HCT116 (cell line): Measurements from ENCODE around the gene TOP1. TPM values are rescaled to one million over a fixed set of nuclear protein-coding genes. Genes with fewer than 3 reads are reported as not detected.

Experiments
- ATAC-seq: fragments of 200-7000 bp; cut with Tn5 transposase; 2 replicates; pipeline ENCODE4 v1.9.1; 2020; ENCODE audit warnings: mild to moderate bottlenecking, moderate library complexity
- BruUV-seq: library from RNA; stranded (reverse); fragments of 400-500 nt; replicated peaks from 2 replicates; lab custom pipeline; 2021; lab: Mats Ljungman, UMichigan
- CTCF ChIA-PET: fragments of 300-600 bp; sonication (Branson Sonifier 250); formaldehyde crosslinking; loops from one replicate; lab custom pipeline; 2021; ENCODE audit warnings: antibody characterized with exemption; lab: Charles Lee
- POLR2A ChIA-PET: fragments of 300-600, 350-600 bp; sonication (Branson Sonifier 250); formaldehyde crosslinking; loops from one replicate; lab custom pipeline; 2021; ENCODE audit warnings: antibody characterized with exemption; lab: Charles Lee
- RAD21 ChIA-PET, 2 experiments: fragments of 300-600 bp; sonication (Branson Sonifier 250); formaldehyde crosslinking; loops; one replicate each; lab custom pipeline; 2023; ENCODE audit warnings: low total read pairs in 2 of 2; ENCODE audit not compliant: uncharacterized antibody in 2 of 2, unreplicated experiment in 2 of 2, low non-redundant PET in 1 of 2; lab: Charles Lee
- DNase-seq: peaks from one replicate; pipeline ENCODE4 v3.0.0-alpha.2; 2010; ENCODE audit warnings: low read depth, low spot score
- H2AFZ ChIP-seq: fragments of 200-600 bp; shearing (Covaris generic), sonication (generic); 2 replicates; pipeline ENCODE4 v1.6.1; 2017; ENCODE audit warnings: low read depth, mixed run types, mixed read lengths, antibody characterized with exemption, low read length; ENCODE audit not compliant: poor library complexity, severe bottlenecking
- H3K27ac ChIP-seq: 2 replicates; pipeline ENCODE4 v1.5.1; 2012; ENCODE audit warnings: low read depth, low read length
- H3K27me3 ChIP-seq: fragments of 200-600 bp; sonication (generic); 2 replicates; pipeline ENCODE4 v1.6.1; 2016; ENCODE audit warnings: mixed run types, low read length, mixed read lengths; ENCODE audit not compliant: insufficient read depth
- H3K36me3 ChIP-seq, 2 experiments: fragments of 200-500 bp in 1 of 2; fragments of 200-600 bp in 1 of 2; sonication (Bioruptor generic) in 1 of 2; sonication (generic) in 1 of 2; 2 replicates each; pipeline versions ENCODE4 v1.5.1 to v1.6.1; 2014 to 2016; ENCODE audit warnings: low read length in 2 of 2, inconsistent platforms in 1 of 2, mixed read lengths in 1 of 2, mixed run types in 1 of 2; ENCODE audit not compliant: insufficient read depth in 2 of 2, control insufficient read depth in 1 of 2
- H3K4me1 ChIP-seq, 2 experiments: fragments of 200-600 bp in 1 of 2; sonication (generic) in 1 of 2; 2 replicates each; pipeline versions ENCODE4 v1.5.1 to v1.6.1; 2012 to 2017; ENCODE audit warnings: low read length in 2 of 2, inconsistent platforms in 1 of 2, mild to moderate bottlenecking in 1 of 2, mixed read lengths in 1 of 2, mixed run types in 1 of 2, moderate library complexity in 1 of 2; ENCODE audit not compliant: insufficient read depth in 2 of 2, control insufficient read depth in 1 of 2
- H3K4me2 ChIP-seq: fragments of 200-600 bp; sonication (generic); 2 replicates; pipeline ENCODE4 v1.6.1; 2017; ENCODE audit warnings: mixed run types, low read length, mixed read lengths
- H3K4me3 ChIP-seq, 2 experiments: fragments of 200-600 bp in 1 of 2; sonication (generic) in 1 of 2; replicated peaks in 1 of 2; 2 replicates each; pipeline ENCODE4 v1.5.1; 2011 to 2016; ENCODE audit warnings: low read length in 2 of 2, control low read depth in 1 of 2, low read depth in 1 of 2, mild to moderate bottlenecking in 1 of 2, mixed read lengths in 1 of 2, mixed run types in 1 of 2
- H3K79me2 ChIP-seq: fragments of 200-600 bp; sonication (generic); 2 replicates; pipeline ENCODE4 v1.6.1; 2017; ENCODE audit warnings: mild to moderate bottlenecking, mixed run types, low read length, moderate library complexity, mixed read lengths; ENCODE audit not compliant: insufficient read depth
- H3K9ac ChIP-seq: fragments of 200-600 bp; sonication (generic); 2 replicates; pipeline ENCODE4 v1.6.1; 2016; ENCODE audit warnings: low read length, mixed read lengths
- H3K9me2 ChIP-seq: fragments of 200-600 bp; sonication (generic), shearing (Covaris generic); 2 replicates; pipeline ENCODE4 v1.6.1; 2017; ENCODE audit warnings: mixed run types, mild to moderate bottlenecking, moderate library complexity; ENCODE audit not compliant: insufficient read depth
- H3K9me3 ChIP-seq, 2 experiments: fragments of 200-500 bp in 1 of 2; fragments of 200-600 bp in 1 of 2; sonication (Bioruptor generic) in 1 of 2; sonication (generic) in 1 of 2; 2 replicates each; pipeline ENCODE4 v1.6.1; 2014 to 2017; ENCODE audit warnings: low read length in 2 of 2, mixed read lengths in 2 of 2, inconsistent platforms in 1 of 2, low read depth in 1 of 2, mild to moderate bottlenecking in 1 of 2, mixed run types in 1 of 2, moderate library complexity in 1 of 2; ENCODE audit not compliant: control insufficient read depth in 1 of 2, insufficient read depth in 1 of 2
- H4K20me1 ChIP-seq: fragments of 200-600 bp; sonication (generic), shearing (Covaris generic); 2 replicates; pipeline ENCODE4 v1.6.1; 2017; ENCODE audit warnings: mixed run types, mild to moderate bottlenecking, moderate library complexity; ENCODE audit not compliant: insufficient read depth
- CBX3 ChIP-seq: IDR thresholded peaks from 2 replicates; pipeline ENCODE4 v1.6.1; 2012; ENCODE audit warnings: low read depth
- EGR1 ChIP-seq: IDR thresholded peaks from 2 replicates; pipeline ENCODE4 v1.6.1; 2012; ENCODE audit warnings: low read depth
- ELF1 ChIP-seq: IDR thresholded peaks from 2 replicates; pipeline ENCODE4 v1.6.1; 2012; ENCODE audit warnings: low read depth, borderline replicate concordance
- EZH2 ChIP-seq: fragments of 200-600 bp; sonication (generic); IDR thresholded peaks from 2 replicates; pipeline ENCODE4 v1.6.1; 2017; ENCODE audit warnings: antibody characterized with exemption, mixed run types
- EZH2phosphoT487 ChIP-seq: fragments of 200-600 bp; IDR thresholded peaks from 2 replicates; pipeline ENCODE4 v1.6.1; 2018; ENCODE audit warnings: antibody characterized with exemption, borderline replicate concordance
- FOSL1 ChIP-seq: IDR thresholded peaks from 2 replicates; pipeline ENCODE4 v1.6.1; 2012; ENCODE audit warnings: low read depth
- JUND ChIP-seq: IDR thresholded peaks from 2 replicates; pipeline ENCODE4 v1.6.1; 2012
- POLR2A ChIP-seq: IDR thresholded peaks from 2 replicates; pipeline ENCODE4 v1.7.0; 2011; ENCODE audit warnings: borderline replicate concordance; ENCODE audit not compliant: insufficient read depth, insufficient read length; ENCODE audit errors: extremely low read depth
- POLR2AphosphoS5 ChIP-seq: IDR thresholded peaks from 2 replicates; pipeline ENCODE4 v1.6.1; 2011; ENCODE audit warnings: mild to moderate bottlenecking, low read depth, low read length, moderate library complexity
- RAD21 ChIP-seq: IDR thresholded peaks from 2 replicates; pipeline ENCODE4 v1.6.1; 2012; ENCODE audit warnings: low read depth, mild to moderate bottlenecking
- SIN3A ChIP-seq: IDR thresholded peaks from 2 replicates; pipeline ENCODE4 v1.6.1; 2012; ENCODE audit warnings: low read depth
- SP1 ChIP-seq: IDR thresholded peaks from 2 replicates; pipeline ENCODE4 v1.6.1; 2012; ENCODE audit warnings: low read depth
- SRF ChIP-seq: IDR thresholded peaks from 2 replicates; pipeline ENCODE4 v1.6.1; 2012; ENCODE audit warnings: low read depth
- ZBTB33 ChIP-seq: IDR thresholded peaks from 2 replicates; pipeline ENCODE4 v1.6.1; 2011; ENCODE audit warnings: mild to moderate bottlenecking, low read length, moderate library complexity; ENCODE audit not compliant: insufficient replicate concordance; ENCODE audit errors: extremely low read depth
- ZNF274 ChIP-seq: fragments of 200-500 bp; sonication (Bioruptor generic); IDR thresholded peaks from 2 replicates; pipeline ENCODE4 v1.6.1; 2014; ENCODE audit warnings: mild to moderate bottlenecking, low read depth, low read length, inconsistent platforms
- intact Hi-C: fragments of 100-400 bp; cut with micrococcal nuclease; formaldehyde crosslinking; loops from 2 replicates; pipeline ENCODE4 v1.10.0; 2022
- total RNA-seq: library from RNA; stranded (reverse); gene quantifications from one replicate; pipeline ENCODE4 v1.2.1, GENCODE V29; 2021; ENCODE audit not compliant: unreplicated experiment
- TF ChIP-seq, protein P1 (sequence below), 3 experiments: fragments of 200-600 bp in 1 of 3; sonication (generic) in 1 of 3; IDR thresholded peaks in 2 of 3; conservative IDR thresholded peaks in 1 of 3; 2 replicates each; pipeline ENCODE4 v1.5.1; 2012 to 2017; ENCODE audit warnings: low read depth in 2 of 3, low read length in 2 of 3, antibody characterized with exemption in 1 of 3, borderline replicate concordance in 1 of 3, control low read depth in 1 of 3, mild to moderate bottlenecking in 1 of 3, mixed read lengths in 1 of 3, mixed run types in 1 of 3, moderate library complexity in 1 of 3; ENCODE audit not compliant: insufficient read depth in 1 of 3
- TF ChIP-seq, protein P2 (sequence below): IDR thresholded peaks from 2 replicates; pipeline ENCODE4 v1.6.1; 2012
- TF ChIP-seq, protein P3 (sequence below): IDR thresholded peaks from 2 replicates; pipeline ENCODE4 v1.6.1; 2012

TOP1 gene
- total RNA-seq, 1 experiment from 2014 or later, result 190 TPM

DNA sequence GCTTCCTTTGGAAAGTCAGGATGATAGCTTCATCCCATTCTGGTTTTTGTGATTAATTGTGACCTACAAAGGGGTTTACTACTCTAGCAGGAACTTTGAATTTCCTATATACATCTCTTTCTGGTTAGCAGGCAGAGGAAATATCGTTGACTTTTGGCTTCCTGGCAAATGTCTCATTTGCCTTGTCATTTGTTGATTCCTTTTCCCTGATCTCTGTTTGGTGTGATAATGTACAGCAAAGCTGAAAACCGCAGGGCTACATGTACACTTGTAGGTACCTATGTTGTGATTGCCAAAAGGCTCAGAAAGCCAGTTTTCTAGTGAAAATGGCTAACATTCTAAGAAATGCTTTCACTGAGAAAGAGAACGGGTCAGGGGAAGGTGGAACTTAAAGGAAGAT lies 44.3 kb downstream of the TOP1 start:
- no peak overlapping the region for H3K4me3 ChIP-seq
- H3K9ac ChIP-seq, result no peak overlapping the region
- no peaks in the 10 kb centered on the region for H3K27me3 ChIP-seq
- no peaks in the 10 kb centered on the region for H3K9me3 ChIP-seq
- peaks cover 100% of the 10 kb centered on the region for H3K79me2 ChIP-seq
- H2AFZ ChIP-seq, result no peak overlapping the region
- no peak for TF ChIP-seq POLR2A
- TF ChIP-seq, protein P1, sequence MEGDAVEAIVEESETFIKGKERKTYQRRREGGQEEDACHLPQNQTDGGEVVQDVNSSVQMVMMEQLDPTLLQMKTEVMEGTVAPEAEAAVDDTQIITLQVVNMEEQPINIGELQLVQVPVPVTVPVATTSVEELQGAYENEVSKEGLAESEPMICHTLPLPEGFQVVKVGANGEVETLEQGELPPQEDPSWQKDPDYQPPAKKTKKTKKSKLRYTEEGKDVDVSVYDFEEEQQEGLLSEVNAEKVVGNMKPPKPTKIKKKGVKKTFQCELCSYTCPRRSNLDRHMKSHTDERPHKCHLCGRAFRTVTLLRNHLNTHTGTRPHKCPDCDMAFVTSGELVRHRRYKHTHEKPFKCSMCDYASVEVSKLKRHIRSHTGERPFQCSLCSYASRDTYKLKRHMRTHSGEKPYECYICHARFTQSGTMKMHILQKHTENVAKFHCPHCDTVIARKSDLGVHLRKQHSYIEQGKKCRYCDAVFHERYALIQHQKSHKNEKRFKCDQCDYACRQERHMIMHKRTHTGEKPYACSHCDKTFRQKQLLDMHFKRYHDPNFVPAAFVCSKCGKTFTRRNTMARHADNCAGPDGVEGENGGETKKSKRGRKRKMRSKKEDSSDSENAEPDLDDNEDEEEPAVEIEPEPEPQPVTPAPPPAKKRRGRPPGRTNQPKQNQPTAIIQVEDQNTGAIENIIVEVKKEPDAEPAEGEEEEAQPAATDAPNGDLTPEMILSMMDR (IDR thresholded peaks at IDR 0.05 in 2 of 3, conservative IDR thresholded peaks at IDR 0.05 in 1 of 3; ENCODE audit: borderline replicate concordance in 1 of 3, insufficient read depth in 1 of 3, low read depth in 2 of 3, low read length in 2 of 3), result no peak
- TF ChIP-seq ELF1, result no peak
- no peak for TF ChIP-seq SRF
- TF ChIP-seq JUND, result no peak
- no peak for TF ChIP-seq EGR1
- no peak for TF ChIP-seq ZNF274
- no peak for TF ChIP-seq FOSL1
- TF ChIP-seq EZH2, result no peak
- TF ChIP-seq, protein P2, sequence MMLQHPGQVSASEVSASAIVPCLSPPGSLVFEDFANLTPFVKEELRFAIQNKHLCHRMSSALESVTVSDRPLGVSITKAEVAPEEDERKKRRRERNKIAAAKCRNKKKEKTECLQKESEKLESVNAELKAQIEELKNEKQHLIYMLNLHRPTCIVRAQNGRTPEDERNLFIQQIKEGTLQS, result no peak
- TF ChIP-seq ZBTB33, result no peak
- no peak for TF ChIP-seq POLR2AphosphoS5
- TF ChIP-seq, protein P3, sequence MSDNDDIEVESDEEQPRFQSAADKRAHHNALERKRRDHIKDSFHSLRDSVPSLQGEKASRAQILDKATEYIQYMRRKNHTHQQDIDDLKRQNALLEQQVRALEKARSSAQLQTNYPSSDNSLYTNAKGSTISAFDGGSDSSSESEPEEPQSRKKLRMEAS, result no peak
- TF ChIP-seq EZH2phosphoT487, result no peak
- no peak for TF ChIP-seq CBX3
- TF ChIP-seq SP1, result no peak
- no peak for TF ChIP-seq RAD21
- no peak for TF ChIP-seq SIN3A
- TF ChIP-seq, all 23 proteins: peak for 0
- Histone ChIP-seq H3K36me3 (peaks cover 13 to 29% of the 10 kb centered on the region in 2 experiments; a peak in 3 of 4 replicates), H3K4me1 (peaks cover 20 to 52% of the 10 kb centered on the region in 2 experiments), H4K20me1 (peaks cover 15% of the 10 kb centered on the region; the same call in 1 of the 2 replicates), H3K4me2 (no peak overlapping the region; the same call in 1 of the 2 replicates), H3K9me2 (no peaks in the 10 kb centered on the region), H3K27ac (no peak overlapping the region)
- intact Hi-C loops, result no loop called here
- ATAC-seq, result no peak
- ChIA-PET RAD21 (interaction anchor here in 1 of 2 experiments (0.7 to 0.9 kb wide), 2 partner anchors 56 to 82 kb away, joined by 3 read pairs; no protein-coding TSS in a partner anchor), POLR2A (interaction anchor here (1.3 kb wide), 1 partner anchor 43 kb away, joined by 3 read pairs; no protein-coding TSS in a partner anchor), CTCF (interaction anchor here (1.0 kb wide), 1 partner anchor 82 kb away, joined by 3 read pairs; no protein-coding TSS in a partner anchor)
- no TSS peak for BruUV-seq
- DNase-seq, result no peak
